GM21576 (cell line): Measurements from ENCODE around the gene MOGAT3.
"Not testable (repeated sequence)": the region's sequence is repeated elsewhere in the genome, so short reads cannot be mapped to it uniquely, and the experiment has no call there.

ENCODE experiments used
- ATAC-seq: cut with Tn5 transposase; IDR thresholded peaks from one replicate; pipeline ENCODE4 v1.9.1; 2021; ENCODE audit warnings: mild to moderate bottlenecking, moderate library complexity; ENCODE audit not compliant: unreplicated experiment

The MOGAT3 gene

DNA sequence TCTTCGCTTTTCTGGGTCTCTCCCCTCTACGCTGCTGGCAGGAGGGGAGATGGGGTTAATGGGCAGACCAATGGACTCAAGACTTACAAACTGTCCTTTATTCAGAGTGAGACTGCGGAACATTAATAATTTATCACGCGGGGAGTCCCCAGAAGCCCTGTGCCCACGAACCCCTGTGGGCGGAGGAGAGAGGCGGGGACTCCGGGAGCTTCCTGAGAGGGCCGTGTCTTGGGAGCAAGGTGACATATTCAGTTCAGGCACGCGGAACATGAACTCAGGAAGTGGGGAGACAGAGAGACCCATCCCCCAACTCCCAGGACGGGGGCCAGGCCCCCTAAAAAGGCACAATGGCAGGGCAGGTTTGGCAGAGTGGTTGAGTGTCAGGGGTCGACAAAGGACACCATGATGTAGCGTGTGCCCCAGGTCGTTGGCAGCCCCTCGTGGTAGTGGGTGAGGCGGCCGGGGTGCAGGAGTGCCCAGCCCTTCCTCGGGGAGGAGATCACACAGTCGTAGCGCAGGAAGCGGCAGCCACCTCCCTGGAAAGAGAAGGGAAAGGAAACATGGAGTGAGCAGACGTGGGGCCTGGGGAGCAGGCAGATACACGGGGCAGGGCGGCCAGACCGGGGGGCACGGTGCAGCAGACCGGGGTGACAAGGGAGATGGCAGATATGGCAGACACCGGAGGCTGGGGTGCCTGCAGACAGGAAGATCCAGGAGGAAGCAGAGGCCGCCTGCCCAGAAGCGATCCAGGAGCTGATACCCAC is 5.2 kb upstream of the MOGAT3 start:
- no peak for ATAC-seq

DNA sequence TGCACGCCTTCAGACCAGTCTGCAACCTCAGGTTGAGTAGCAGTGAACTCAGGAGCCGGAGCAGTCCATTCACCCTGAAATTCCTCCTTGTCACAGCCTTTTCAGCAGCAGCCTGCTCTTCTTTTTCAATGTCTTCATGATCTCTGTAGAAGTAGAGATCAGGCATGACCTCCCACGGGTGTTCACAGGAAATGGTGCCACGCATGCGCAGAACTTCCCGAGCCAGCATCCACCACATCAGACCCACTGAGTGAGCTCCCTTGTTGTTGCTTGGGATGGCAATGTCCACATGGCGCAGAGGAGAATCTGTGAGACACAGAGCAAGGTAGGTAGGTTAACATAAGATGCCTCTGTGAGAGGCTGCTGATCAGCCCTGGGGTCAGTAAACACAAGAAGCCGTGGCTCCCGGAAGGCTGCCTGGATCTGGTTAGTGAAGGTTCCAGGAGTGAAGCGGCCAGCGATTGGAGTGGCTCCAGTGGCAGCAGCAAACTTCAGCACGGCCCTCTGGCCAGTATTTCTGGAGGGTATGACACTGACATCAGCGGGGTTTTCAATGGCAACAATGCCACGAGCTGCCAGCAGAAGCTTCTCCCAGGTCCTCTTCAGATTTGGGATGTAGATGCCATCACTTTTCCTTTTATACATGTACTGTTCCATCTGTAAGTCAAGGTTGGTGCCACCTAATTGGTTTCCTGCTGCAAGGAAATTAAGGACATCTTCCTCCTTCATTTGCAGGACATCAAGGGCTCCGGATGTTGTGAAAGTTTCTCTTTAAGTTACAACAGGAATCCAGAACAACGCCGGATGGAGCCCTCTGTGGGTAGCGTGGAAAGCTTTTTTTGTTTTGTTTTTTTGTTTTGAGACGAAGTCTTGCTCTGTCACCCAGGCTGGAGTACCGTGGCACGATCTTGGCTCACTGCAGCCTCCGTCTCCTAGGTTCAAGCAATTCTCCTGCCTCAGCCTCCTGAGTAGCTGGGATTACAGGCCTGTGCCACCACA is 3.2 kb upstream of the MOGAT3 start:
- not testable (repeated sequence) for ATAC-seq

DNA sequence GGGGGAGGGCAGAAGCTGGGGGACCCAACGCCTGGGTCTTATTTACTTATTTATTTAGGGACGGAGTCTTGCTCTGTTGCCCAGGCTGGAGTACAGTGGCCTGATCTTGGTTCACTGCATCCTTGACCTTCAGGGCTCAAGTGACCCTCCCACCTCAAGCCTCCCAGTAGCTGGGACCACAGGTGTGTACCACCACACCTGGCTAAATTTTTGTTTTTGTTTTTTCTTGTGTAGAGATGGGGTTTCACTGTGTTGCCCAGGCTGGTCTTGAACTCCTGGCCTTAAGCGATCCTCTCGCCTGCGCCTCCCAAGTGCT is 1.7 kb upstream of the MOGAT3 start:
- no peak for ATAC-seq

DNA sequence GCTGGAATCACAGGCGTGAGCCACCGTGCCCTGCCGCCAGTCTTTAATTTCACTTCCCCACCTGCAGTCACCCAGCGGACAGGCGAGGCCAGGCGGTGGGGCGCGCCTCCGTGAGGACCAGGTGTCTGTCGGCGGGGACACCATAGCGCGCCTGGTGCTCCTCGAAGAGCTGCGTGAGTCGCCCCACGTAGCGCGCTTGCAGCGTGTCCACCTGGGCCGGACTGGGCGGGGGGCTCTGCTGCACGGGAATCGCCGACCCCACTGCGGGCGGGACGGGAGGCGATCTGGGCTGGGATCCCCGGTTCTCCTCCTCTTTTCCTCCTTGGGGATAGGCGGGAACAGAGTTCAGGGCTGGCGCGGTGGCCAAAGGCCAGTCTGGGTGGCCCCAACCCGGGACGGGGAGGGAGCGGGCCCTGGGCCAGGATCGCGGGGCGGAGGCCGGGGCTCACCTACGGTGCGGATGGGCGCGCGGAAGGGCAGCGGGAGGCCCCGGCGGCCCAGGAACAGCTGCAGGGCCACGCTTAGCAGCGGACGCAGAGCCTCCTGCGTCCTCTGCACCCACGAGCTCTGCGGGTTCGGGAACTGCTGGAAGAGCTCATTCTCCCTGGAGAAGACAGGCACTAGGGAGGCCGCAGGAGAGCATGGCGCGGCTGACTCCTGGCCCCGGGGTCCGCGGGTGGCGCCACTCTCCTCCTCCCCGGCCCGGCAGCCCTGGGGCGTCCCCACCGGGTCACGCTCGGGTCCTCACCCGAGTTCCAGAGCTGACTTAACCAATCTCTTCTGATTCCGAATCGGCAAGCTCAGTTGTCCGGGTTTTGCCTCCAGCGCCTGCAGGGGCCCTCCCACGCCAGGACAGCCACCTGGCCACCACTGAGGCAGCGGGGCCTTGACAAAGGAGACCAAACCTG is 1.1 kb upstream of the MOGAT3 start:
- no peak for ATAC-seq

DNA sequence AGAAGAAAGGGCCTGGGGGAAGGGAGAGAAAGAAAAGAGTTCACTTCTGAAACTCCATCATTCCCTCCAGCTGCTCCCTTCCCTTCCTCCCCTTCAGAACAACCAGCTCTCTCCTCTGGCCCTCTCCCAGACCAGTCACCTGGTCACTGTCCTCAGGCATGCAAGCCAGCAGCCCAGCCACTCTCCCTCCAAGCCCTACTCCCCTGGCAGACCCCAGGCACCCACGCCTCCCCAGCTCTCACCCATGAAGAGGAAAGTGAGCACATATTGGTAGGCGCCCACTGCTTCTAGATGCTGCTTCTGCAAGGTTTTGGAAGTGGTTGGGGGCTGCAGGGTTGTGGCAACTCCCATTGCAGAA is 353 bp downstream of the MOGAT3 start:
- ATAC-seq = no peak

DNA sequence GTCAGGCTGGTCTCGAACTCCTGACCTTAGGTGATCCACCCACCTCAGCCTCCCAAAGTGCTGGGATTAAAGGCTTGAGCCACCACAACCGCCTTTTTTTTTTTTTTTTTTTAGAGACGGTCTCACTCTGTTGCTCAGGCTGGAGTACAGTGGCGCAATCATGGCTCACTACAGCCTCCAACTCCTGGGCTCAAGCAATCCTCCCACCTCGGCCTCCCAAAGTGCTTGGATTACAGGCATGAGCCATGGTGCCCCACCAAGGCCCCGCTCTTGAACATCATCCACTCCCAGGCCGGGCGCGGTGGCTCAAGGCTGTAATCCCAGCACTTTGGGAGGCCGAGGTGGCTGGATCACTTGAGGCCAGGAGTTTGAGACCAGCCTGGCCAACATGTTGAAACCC is 1.3 kb downstream of the MOGAT3 start:
- not testable (repeated sequence) for ATAC-seq

DNA sequence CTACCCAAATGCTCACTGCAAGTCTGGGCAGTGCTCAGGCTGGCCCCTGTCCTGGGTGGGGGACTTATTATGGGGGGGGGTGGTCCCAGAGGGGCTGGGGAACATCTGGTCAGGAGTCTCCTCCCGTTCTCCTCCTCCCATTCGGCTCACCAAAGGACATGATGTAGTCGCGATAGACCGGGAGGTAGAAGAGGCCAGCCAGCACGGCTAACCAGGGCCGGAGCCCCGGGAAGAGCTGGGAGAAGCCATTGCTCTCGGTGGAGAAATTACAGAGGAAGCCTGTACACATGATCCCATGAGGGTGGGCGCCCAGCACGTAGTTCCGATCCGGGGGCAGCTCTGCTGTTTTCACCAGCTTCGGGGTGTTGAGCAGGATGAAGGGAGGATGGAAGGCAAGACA is 2.4 kb downstream of the MOGAT3 start:
- ATAC-seq = no peak

DNA sequence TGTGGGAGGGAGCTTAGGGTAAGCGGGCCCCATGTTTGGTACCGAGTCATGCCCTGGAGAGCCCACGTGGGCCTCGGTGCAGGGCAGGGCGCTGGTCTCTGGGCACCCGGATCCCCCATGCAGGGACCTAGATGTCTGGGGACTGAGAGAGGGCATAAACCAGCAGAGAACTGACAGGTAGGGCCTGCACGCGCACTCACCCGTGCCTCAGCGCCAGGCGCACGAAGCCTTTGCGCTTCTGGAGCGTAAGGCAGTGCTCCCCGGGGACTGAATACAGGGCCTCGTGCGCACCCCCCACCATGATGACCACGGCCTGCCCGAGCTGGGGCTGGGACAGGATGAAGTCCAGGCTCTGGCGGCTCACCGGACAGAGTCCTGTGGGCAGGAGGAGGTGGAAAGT is 2.8 kb downstream of the MOGAT3 start:
- ATAC-seq = no peak

DNA sequence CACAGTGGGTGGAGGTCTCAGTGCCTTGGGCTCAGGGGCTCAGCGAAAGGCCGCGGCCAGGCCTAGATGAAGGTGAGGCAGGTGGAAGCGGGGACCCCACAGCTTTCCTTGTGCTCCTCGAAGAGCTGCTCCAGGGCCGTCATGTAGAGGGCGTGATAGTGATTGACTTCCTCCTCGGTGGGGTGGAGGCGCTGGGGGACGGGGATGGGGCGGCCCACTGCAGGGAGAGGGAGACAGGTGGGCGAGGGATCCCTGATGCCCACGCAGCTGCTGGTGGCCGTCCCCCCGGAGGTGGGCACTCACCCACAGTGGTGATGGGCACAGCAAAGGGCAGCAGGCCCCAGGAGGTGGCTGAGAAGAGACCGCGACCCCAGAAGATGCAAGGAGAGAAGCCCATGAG is 5.0 kb downstream of the MOGAT3 start:
- no peak for ATAC-seq

DNA sequence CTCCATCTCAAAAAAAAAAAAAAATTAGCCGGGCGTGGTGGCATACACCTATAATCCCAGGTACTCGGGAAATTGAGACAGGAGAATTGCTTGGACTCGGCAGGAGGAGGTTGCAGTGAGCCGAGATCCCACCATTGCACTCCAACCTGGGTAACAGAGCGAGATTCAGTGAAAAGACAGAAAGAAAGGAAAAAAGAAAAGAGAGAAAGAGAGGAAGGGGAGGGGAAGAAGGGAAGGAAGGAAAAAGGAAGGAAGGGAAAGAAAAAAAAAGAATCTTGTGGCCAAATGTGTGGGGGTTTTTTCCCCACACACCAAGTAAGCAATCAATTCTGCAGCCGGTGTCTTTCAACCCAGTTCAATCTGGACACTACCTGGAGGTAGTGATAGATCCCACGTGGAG is 11.7 kb downstream of the MOGAT3 start:
- no peak for ATAC-seq

DNA sequence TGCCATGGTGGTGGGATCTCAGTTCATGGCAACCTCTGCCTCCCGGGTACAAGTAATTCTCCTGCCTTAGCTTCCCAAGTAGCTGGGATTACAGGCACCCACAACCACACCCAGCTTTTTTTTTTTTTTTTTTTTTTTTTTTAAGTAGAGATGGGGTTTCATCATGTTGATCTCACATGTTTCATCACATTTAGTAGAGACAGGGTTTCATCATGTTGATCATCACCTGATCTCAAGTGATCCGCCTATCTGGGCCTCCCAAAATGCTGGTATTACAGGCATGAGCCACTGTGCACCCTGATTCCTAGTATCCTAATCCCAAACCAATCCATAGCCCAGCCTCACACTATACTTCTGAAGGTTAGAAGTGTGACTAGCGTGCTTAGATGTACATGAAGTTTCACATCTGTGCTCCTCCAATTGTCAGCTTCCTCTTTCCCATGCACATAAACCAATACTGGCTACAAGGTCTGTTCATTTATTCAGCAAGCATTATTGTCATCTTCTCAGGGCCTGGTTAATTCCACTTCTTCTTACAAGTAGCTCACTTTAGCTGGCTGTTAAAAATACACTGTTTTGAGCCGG is 13.9 kb downstream of the MOGAT3 start:
- ATAC-seq = no peak

DNA sequence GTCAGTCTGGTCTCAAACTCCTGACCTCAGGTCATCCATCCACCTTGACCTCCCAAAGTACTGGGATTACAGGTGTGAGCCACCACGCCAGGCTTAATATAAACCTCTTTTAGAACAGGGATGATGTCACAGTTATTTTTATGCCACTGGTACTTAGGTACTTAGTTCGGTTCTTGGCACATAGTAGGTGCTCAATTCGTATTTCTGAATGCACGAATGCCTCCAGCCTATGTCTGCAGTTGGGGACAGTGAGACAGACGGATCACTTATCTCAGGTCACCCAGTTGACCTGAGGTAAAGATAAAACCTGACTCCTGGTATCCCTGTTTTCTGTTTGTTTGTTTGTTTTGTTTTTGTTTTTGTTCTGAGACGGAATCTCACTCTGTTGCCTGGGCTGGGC is 14.6 kb downstream of the MOGAT3 start:
- ATAC-seq = no peak

DNA sequence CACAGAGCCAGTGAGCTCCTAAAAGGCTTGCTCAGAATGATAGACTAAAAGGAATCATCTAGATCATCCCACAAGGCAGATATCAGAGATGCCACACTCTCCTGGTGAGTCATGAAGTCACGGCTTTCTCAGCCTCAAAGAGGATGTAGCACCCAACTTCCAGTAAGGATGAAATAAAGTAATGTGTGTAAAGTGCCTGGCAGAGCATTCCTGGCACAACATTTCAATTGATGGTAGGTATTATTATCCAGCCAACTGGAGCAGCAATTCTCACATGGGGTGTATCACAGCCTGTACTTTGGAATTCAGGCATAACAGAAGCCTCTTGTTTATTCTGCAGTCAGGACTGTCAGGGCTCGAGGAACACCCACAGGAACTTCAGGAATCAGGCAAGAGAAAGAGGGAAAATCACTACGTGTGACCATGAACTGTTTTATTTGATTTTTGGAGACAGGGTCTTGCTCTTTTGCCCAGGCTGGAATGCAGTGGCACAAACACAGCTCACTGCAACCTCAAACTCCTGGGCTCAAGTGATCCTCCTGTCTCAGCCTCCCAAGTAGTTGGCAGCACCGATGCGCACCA is 15.5 kb downstream of the MOGAT3 start:
- no peak for ATAC-seq

DNA sequence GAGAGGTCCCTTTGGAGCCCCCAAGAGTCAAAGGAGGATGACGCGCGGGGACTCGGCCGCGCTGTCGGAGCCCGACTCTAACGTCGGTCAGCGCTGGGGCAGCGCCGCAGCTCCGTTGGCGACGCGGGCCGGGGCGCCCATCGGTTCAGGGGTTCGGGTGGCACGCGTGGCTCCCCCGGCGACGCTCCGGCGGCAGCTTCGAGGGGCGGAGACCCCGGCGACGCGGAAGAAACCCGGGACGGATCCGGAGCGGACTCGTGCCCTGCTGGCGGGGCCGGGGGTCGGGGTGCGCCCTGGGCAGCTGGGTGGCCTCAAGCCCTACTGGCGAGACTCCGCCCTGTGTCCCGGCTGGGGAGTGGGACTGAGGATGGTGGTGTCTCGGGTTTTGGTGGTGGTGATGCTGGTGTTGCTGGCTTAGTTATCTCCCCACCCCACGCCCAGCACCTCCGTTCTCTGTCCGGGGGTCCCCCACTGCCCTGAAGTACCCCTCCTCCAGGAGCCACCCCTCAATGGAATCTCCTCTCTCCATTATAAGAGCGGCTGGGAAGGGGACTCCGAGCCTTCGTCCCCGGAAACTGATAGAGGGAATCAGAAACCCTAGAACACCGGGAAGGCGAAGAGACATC is 20.6 kb downstream of the MOGAT3 start, which contains the start of gene NAT16:
Gene NAT16, minus strand, starts transcription at position 164 of the 626 bp plus-strand sequence. CDS start 5,486 bp downstream, outside the sequence.
- ATAC-seq = no peak

DNA sequence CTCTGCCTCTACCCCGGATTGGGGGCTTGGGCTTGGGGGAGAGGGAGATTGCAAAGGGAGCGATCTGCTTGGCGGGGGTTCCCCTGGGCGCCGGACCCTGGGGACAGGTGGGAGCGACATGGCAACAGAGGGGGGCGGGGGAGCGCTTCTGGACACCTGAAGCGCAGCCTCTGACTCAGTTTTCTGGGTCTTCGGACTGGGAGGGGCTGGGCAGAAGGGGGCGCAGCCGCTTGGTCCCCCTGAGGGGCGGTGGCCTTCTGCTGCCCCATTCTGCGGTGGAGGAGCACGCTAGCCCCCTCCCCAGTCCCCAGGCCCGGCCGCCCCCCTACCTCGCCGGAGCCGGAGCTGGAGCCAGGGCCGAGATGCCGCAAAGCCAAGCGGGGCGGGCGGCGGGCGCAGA is 21.1 kb downstream of the MOGAT3 start:
- no peak for ATAC-seq

DNA sequence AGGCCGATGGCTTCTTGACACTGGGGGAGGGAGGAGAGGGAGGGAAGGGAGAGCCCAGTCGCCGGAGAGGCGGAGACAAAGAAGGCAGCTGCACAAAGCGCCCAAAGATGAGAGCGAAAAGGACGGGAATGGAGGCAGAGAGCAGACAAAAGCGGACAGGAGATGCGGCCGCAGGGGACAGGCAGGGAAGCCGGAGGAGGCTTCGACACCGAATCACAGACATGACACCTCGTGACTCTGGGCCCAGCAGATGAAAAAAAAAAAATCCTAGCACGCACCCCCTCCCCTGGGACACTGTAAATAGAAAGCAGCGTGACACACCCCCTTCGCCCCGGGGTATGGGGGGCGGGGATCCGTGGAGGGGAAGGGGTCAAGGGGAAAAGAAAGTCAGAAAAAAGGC is 21.7 kb downstream of the MOGAT3 start:
- no peak for ATAC-seq

DNA sequence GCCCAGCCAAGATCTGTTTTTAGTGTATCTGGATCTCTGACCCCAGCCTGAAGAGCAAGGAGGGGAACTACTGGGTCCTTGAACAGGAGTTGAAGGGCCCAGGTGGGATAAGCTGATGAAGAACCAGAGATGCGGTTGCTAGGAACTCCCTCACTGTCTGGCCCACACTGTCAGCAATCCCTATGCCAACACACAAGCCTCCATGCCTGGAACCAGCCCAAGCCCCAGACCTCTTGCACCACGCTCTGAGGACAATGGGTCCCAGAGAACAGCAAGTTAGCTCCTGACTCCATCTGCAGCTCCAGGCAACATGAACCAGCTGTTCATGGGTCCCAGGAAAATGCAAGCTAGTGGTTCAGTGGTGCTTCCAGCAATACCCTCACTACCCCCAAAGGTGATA is 23.2 kb downstream of the MOGAT3 start:
- ATAC-seq = no peak

DNA sequence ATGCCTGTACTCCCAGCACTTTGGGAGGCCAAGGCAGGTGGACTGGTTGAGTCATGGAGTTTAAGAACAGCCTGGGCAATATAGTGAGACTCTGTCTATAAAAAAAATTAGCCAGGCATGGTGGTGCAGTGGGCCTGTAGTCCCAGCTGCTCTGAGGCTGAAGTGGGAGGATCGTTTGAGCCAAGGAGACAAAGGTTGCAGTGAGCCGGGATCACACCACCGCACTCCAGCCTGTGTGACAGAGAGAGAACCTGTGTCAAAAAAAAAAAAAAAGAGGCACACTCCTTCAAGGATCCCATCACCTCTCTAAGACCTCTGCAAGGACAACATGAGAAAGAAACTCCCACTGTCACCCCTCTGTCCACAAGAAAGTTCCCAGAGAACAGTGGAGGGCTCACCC is 25.2 kb downstream of the MOGAT3 start:
- ATAC-seq = no peak

DNA sequence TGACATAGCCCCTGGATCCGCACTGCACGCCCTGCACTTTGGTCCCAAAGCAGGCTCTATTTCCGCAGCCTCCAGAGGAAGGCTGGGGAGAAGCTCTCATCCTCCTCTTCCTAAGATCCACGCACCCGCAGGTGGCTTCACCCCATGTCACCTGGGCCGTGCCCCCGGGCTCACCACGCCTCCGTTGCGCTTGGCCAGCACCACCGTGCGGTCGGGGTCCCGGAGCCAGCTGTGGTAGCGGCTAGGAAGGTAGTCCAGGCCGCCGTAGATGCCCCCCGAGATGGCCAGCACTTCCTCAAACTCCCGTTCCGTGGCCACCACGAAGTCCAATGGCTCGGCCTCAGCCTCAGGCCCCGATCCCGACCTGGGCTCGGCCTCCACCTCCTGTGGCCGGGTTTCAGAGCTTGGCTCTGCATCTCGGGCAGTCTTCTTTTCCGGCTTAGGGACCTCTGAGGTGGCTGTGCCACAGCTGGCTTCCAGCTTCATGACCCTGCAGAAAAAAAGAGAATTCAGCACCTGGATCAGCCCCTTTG is 26.4 kb downstream of the MOGAT3 start:
- no peak for ATAC-seq
